Measurements from ENCODE around the gene CD93. TPM values are rescaled to one million over a fixed set of nuclear protein-coding genes. Genes with fewer than 3 reads are reported as not detected.

CD93 gene
- total and polyA plus RNA-seq, 2 donors from 2014 or later = 9.9 to 104 TPM

DNA sequence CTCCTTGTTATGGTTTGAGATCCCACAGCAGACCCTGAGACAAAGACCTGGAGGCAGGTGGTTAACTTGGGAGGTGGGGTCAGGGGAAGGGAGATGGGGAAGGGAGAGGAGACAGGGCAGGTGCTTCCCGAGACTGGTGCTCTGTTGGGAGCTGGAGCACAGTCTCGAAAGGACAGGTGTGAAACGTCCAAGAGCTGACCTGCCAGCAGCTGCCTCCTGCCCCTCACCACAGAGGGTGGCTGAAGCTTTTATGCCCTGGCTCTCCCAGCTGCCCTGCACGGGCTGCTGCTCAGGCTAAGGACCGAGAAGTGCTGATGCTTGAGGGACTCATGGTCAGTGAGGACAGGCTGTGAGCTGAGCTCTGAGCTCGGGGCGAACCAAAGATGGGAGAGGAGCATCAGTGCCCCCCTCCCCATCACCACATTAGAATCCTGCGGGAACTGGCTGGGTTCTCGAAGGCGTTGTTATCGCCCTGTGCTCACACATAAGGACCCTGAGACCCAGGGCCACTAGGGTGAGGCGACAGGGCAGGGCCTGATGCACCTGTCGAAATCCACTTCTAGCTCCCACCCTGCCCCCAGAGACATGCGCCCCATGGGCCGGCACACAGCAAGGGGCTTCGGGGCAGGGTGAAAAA, 25.3 kb upstream of the CD93 start:
- Histone ChIP-seq H3K4me3 (ENCODE audit: low read length in 3 of 3) (no peak overlapping the region), H3K36me3 (ENCODE audit: control insufficient read depth in 2 of 3, insufficient read depth in 3 of 3, low read length in 3 of 3) (no peaks in the 10 kb centered on the region), H3K9me3 (ENCODE audit: control insufficient read depth in 2 of 3, insufficient read depth in 1 of 3, low read length in 3 of 3) (no peaks in the 10 kb centered on the region), H3K9ac (ENCODE audit: low read length in 3 of 3) (no peak overlapping the region), H3K4me1 (ENCODE audit: control insufficient read depth in 2 of 3, insufficient read depth in 2 of 3, low read depth in 1 of 3, low read length in 3 of 3) (peaks cover 0 to 4% (median 2%) of the 10 kb centered on the region in 3 donors), H3K27ac (ENCODE audit: low read depth in 2 of 2, low read length in 2 of 2) (no peak overlapping the region), H3K27me3 (ENCODE audit: control insufficient read depth, insufficient read depth, low read length) (no peaks in the 10 kb centered on the region)
- DNase-seq (peak in 1 of 5 donors; percentile 53), FAIRE-seq (no peak)
- intact Hi-C loops (cut with DNase I) = no loop called here
- TF ChIP-seq, protein P1, sequence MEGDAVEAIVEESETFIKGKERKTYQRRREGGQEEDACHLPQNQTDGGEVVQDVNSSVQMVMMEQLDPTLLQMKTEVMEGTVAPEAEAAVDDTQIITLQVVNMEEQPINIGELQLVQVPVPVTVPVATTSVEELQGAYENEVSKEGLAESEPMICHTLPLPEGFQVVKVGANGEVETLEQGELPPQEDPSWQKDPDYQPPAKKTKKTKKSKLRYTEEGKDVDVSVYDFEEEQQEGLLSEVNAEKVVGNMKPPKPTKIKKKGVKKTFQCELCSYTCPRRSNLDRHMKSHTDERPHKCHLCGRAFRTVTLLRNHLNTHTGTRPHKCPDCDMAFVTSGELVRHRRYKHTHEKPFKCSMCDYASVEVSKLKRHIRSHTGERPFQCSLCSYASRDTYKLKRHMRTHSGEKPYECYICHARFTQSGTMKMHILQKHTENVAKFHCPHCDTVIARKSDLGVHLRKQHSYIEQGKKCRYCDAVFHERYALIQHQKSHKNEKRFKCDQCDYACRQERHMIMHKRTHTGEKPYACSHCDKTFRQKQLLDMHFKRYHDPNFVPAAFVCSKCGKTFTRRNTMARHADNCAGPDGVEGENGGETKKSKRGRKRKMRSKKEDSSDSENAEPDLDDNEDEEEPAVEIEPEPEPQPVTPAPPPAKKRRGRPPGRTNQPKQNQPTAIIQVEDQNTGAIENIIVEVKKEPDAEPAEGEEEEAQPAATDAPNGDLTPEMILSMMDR (IDR thresholded peaks at IDR 0.05; ENCODE audit: borderline replicate concordance, extremely low read depth, insufficient read depth) = no peak

- Histone ChIP-seq H3K4me1 (ENCODE audit: control insufficient read depth in 2 of 3, insufficient read depth in 2 of 3, low read depth in 1 of 3, low read length in 3 of 3) (peaks cover 0 to 11% (median 9%) of the 10 kb centered on the region in 3 donors), H3K27ac (ENCODE audit: low read depth in 2 of 2, low read length in 2 of 2) (no peak overlapping the region)
- TF ChIP-seq, protein P1 (IDR thresholded peaks at IDR 0.05; ENCODE audit: borderline replicate concordance, extremely low read depth, insufficient read depth) = no peak
These were observed 22.7 kb upstream of the CD93 start for GRCh38 chr20:23108871-23109270.

DNA sequence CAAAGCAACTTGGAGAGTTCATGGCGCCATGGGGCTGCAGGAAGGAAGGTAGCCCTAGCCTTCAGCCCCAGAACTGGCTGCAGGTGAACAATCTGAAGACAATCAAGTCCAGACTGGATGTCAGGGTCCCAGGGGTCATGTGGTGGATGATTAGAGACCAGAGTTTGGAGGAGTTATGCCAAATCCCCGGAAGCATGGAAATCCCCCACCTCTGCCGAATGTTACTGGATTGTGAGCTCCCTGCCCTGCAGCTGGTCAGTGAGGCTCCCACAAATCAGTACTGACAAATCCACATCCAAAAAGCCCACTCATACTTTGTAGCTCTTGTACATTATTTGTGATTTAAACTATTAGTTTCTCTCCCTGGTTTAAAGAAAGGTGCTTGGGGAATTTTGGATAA, 21.3 kb upstream of the CD93 start:
- Histone ChIP-seq H3K27me3 (ENCODE audit: control insufficient read depth, insufficient read depth, low read length) (no peaks in the 10 kb centered on the region), H3K9ac (ENCODE audit: low read length in 3 of 3) (no peak overlapping the region), H3K4me3 (ENCODE audit: low read length in 3 of 3) (no peak overlapping the region), H3K27ac (ENCODE audit: low read depth in 2 of 2, low read length in 2 of 2) (no peak overlapping the region), H3K9me3 (ENCODE audit: control insufficient read depth in 2 of 3, insufficient read depth in 1 of 3, low read length in 3 of 3) (no peaks in the 10 kb centered on the region), H3K36me3 (ENCODE audit: control insufficient read depth in 2 of 3, insufficient read depth in 3 of 3, low read length in 3 of 3) (no peaks in the 10 kb centered on the region), H3K4me1 (ENCODE audit: control insufficient read depth in 2 of 3, insufficient read depth in 2 of 3, low read depth in 1 of 3, low read length in 3 of 3) (peaks cover 0 to 11% (median 7%) of the 10 kb centered on the region in 3 donors)
- no peak for DNase-seq
- no peak for FAIRE-seq
- TF ChIP-seq, protein P1 (IDR thresholded peaks at IDR 0.05; ENCODE audit: borderline replicate concordance, extremely low read depth, insufficient read depth) = no peak
- intact Hi-C loops (cut with DNase I) = no loop called here

More at GRCh38 chr20:23108871-23109270, 22.7 kb upstream of the CD93 start:
- Histone ChIP-seq H3K9me3 (ENCODE audit: control insufficient read depth in 2 of 3, insufficient read depth in 1 of 3, low read length in 3 of 3) (no peaks in the 10 kb centered on the region), H3K9ac (ENCODE audit: low read length in 3 of 3) (no peak overlapping the region), H3K4me3 (ENCODE audit: low read length in 3 of 3) (no peak overlapping the region), H3K27me3 (ENCODE audit: control insufficient read depth, insufficient read depth, low read length) (no peaks in the 10 kb centered on the region), H3K36me3 (ENCODE audit: control insufficient read depth in 2 of 3, insufficient read depth in 3 of 3, low read length in 3 of 3) (no peaks in the 10 kb centered on the region)
- DNase-seq (no peak), FAIRE-seq (no peak)
- intact Hi-C loops (cut with DNase I) = no loop called here
